Stimulated activated CD4-positive, alpha-beta T cell treated with anti-CD3 and anti-CD28 coated beads, Interleukin-12 subunit alpha, Interleukin-12 subunit beta, amount 100 ng/mL, for 24 hours (primary cell): ENCODE results near the gene HOXA9.

Experiments
- DNase-seq, 2 experiments: peaks; one replicate each; pipeline ENCODE4 v3.0.0-alpha.2; 2020; ENCODE audit warnings: low read depth in 2 of 2

HOXA9 gene

DNA sequence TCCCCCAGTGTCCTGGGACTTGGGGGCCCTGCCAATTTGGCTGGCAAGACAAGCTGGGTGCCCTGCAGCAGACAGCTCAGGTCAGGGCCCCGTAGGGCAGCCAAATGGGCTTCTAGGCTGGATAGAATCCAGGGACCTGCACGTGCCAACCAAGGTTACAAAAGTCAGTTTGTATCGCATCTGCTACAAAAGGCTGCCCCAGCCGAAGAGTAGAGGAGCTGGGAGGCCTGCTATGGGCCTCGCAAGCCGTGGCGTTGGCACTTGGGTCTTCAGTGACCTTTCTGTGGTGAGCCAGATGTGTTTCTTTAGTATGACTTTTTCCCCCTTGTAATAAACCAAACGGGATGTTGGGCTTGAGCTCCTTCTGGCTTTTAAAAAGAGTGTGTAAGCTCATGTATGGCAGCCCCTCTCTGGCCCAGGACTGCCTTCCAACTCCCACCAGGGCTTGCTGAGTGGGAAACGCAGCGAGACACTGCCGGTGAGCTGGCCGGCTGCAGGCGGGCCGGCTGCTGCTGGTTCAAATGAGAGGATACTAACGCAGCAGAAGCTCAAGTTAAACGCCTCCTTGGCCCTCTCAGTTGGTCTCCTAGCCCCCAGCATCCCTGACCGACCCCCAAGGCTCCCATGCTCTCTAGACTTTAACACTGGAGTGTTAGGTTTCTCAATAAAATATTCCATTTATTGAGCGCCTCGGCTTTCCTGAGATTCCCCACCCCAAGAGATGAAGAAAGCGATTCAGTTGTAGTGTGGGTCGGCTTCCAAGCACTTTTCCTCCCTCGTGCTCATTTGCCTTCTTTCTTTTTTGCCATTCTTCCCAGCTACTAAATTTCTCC is 11.8 kb upstream of the HOXA9 start:
- no peak for DNase-seq

- DNase-seq, result no peak
Observed at GRCh38 chr7:27176524-27176845, 11.1 kb upstream of the HOXA9 start.

GRCh38 chr7:27175626-27176523 is 10.5 kb upstream of the HOXA9 start:
- no peak for DNase-seq

GRCh38 chr7:27174874-27175625 is 9.7 kb upstream of the HOXA9 start:
- no peak for DNase-seq

DNA sequence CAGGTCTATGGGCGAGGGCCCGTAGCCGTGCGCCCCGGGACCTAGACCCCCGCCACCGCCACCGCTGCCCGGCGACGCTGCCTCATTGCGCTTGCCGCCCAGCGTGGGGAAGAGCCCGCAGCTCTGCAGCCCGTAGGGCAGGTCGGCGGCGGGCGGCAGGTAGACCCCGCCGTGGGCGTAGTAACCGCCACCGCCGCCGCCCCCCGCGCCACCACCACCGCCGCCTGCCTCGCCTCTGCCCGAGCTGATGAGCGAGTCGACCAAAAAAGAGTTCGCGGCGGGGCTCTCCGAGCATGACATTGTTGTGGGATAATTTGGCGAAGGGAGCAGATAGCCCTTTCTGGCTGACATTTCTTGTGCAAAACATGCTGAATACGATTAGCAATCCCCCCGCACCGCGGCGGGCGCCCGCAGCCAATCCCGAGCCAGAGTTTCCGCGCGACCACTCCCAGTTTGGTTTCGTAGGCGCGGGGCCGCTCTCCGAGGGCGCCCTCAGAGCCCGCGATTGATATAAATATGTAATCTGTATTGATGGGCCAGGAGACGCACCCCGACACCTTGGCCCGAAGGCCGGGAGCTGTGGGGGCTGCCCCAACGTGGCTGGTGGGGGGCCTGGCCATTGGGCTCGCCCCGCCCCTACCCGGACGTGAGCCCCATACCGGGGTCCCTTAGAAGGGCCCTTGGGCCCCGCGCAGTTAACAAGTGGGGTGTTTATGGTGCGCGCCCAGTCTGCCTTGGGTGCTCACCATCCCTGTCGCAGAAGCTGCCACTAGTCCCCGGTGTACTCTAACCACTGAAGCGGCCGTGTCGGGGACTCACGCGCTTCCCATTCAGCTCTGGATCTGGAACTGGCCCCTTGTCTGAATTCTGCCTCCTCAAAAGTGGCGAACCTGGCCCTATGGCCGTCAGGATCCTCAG is 8.9 kb upstream of the HOXA9 start, which contains the start of gene HOXA10:
TSS of gene HOXA10 (minus strand) at position 365 of the 918 bp plus-strand sequence. CDS start at position 351, 14 bp downstream.
- no peak for DNase-seq

DNA sequence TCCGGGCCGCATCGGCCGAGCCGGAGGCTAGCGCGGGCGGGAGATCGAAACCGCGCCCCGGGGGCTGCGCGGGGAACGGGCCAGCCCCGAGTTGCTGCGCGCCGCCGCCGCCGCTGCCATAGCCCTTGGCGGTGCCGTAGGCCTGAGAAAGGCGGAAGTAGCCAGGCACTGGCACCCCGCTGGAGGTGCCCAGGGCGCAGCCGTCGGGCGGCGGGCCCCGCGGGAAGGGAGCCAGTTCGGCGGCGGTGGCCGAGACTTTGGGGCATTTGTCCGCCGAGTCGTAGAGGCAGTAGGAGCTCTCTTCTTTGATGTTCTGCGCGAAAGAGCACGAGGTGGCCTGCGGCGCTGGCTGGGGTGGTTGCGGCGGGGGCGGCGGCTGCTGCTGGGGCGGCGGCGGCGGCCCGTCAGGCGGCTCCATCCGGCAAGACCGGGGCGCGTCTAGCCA is 8.2 kb upstream of the HOXA9 start:
- no peak for DNase-seq

- DNase-seq, result no peak
Observed at GRCh38 chr7:27172823-27173510, 7.6 kb upstream of the HOXA9 start.

DNA sequence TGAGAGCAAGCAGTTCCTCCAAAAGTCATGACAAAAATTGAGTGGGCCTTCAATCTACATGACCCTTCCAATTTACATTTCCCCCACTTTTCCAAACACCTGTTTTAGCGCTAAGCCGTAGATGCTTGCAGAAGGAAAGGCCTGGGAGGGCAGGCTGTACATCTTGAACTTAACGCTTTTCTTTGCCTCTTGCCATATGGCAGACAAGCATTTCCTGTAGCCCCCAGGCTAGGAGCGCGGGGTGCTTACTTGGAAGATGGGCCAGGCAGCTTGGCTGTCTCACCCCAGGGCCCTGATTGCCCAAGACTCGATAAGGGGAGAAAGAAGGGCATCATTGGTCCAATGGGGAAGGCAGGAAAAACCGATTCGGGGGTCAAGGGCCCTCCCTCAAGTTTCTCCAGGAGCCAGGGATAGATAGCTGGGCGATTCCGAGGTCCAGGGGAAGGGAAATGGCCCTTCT is 7.0 kb upstream of the HOXA9 start:
- DNase-seq, result no peak

GRCh38 chr7:27171637-27172314 is 6.4 kb upstream of the HOXA9 start:
- DNase-seq, result no peak

GRCh38 chr7:27171325-27171636 is 5.9 kb upstream of the HOXA9 start:
- no peak for DNase-seq

GRCh38 chr7:27170426-27171324 is 5.3 kb upstream of the HOXA9 start:
- DNase-seq, result no peak

- DNase-seq, result no peak
Observed at GRCh38 chr7:27169658-27170425, 4.5 kb upstream of the HOXA9 start.

DNA sequence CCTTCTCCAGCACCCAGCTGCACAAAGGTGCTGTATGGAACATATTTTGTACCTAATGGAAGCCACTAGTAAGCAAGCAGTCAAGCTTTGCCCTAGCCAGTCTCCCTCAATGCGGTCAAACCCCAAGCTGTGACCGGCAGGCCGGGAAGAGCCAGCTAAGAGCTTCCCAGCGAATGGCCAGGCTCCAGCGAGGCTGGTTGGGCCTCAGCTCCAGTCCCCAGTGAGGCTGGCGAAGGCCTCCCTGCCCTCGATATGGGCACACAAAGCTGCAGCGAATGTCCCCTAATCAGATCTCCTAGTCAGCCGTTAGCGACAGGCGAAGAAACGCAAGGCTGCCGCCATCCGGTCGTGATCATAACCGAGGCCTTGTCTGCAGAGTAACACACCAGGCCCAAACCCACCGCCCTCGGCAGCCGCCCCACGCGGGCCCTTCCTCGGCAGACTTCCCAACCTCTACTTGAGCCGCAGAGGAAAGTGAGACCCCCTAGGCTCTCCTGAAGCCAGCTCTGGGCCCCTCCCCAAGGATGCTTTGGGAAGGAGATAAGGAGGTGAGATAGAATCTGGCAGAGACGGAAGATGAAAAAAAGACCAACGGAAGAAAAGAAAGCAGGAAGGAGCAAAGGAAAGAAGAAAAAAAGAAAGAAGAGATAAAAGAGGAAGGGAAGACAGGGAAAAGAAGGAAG is 3.1 kb upstream of the HOXA9 start:
- DNase-seq, result no peak

GRCh38 chr7:27167916-27168264 is 2.6 kb upstream of the HOXA9 start:
- DNase-seq, result no peak

GRCh38 chr7:27166531-27167505 is 1.5 kb upstream of the HOXA9 start:
- DNase-seq, result no peak

- DNase-seq, result no peak
Observed at GRCh38 chr7:27165996-27166530, 726 bp upstream of the HOXA9 start.
